Smooth muscle cell of the brain vasculature (primary cell): Measurements from ENCODE around the gene MDGA2.

ENCODE experiments used
- DNase-seq: peaks from one replicate; pipeline ENCODE4 v3.0.0-alpha.2; 2012; ENCODE audit warnings: low read depth, low spot score

MDGA2 gene

DNA sequence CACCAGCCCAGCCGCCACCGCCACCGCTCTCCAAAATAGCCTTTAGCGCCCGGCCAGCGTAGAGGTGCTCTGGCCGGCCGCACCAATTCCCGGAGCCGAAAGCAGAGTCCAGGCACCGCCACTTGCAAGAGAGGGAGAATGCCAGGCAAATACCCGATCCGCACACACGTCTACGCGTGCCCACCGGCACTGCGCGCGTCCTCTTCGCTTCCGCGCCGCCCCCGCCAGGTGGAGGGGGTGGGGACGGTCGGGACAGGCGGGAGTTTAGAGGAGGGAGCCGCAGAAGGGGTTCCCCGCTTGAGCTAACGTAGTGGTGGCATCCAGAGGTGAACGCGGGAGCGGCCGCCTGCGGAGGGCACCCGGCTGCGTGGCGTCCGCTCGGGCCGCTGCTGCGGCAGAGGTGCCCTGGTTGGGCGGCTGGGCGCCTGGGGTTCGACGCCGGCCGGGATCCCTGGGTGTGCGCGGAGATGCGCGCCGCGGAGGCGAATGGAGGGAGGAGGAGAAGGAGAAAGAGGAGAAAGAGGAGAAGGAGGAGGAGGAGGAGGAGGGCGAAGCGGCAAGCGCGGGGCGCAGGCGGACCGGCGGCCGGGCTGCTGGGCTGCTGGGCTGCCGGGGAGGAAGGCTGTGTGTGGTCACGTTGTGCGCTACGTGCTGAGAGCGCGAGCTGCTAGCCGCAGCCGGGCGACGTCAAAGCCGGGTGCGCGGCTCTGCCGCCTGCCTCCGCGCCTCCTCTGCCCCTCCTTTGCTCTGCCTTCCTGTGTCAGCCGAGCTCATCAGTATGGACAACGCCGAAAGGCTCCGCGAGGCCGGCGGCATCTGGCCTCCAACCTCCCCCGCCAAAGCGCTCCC lies at the start of gene MDGA2:
Gene MDGA2 (minus strand): TSS at position 140 of the 849 bp plus-strand sequence.
- no peak for DNase-seq

DNA sequence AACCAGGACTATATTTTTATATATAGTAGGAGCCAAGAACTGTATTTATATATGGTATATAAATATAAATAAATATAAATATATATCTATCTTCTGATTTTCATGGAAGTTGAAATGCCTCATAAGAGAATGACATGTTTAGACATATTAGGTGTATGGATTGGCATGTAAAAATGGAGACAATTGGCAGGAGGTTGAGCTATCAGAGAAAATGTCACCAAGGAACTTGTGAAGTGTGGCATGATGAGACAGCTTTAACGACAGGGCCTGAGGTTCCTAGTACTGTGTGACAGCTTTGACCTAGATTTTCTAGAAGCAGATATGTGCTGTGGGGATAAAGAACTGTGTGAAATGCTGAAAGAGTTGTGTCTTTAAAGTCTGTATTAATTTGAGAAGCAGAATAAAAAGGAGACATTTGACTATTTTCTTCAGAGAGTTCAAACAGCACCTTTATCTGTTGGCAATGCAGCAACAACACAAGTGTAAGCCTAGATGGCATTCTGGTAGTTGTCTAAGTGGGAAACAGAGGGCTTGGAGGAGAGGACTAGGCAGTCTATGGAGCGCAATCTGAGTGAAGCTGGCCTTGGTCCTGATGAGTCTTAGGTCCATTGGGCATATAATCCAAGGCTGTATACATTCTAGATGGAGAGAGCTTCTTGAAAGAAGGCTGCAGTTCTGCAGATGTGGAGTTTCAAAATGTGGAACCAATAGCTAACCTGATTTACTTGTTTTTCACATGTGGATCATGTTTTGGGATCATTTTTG lies 47.7 kb upstream of the MDGA2 start:
- DNase-seq = no peak

DNA sequence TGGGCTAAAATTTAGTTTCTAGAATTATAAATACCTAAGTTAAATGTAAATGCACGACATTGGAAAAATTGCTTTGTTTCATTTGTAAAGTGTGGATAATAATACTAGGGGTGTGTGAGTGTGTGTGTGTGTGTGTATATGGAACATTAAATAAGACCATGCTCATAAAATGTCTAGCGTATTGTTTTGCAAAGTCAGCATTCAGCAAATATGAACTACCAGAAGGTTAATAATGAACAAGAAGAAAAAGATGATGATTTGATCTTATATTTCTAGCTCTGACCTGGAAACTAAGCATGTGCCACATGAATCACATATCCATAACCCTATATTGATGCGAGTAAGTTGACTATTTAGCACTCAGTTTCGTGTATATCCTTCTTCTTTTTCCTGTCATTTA lies 44.9 kb upstream of the MDGA2 start:
- no peak for DNase-seq

DNA sequence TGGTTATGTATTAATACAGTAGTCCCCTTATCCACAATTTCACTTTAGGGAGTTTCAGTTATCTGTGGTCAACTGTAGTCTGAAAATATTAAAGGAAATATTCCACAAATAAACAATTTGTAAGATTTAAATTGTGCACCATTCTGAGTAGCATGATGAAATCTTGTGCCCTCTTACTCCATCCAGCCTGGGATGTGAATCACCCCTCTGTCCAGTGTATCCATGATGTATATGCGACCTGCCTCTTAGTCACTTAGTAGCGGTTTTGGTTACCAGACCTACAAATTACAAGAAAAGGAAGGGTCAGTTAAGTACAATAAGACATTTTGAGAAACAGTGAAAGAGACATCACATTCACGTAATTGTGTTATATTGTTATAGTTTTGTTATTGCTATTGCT lies 39.9 kb upstream of the MDGA2 start:
- DNase-seq = no peak

DNA sequence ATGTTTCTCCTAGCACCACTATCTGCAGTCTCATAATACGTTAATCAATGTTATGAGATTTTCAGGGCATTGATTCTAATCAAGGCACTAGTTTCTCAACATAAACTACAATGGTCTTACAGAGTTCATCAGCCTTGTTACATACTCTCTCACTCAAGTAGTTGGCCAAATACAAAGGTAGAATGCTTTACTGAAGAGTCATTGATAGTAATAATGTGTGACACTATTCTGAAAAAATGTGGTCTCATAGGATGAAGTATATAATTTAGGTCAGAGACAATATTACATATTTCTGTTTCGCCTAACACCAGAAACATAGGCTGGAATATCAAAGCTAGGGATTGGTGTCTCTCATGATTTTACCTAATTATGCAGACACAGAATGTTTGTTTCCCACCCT lies 35.2 kb upstream of the MDGA2 start:
- DNase-seq = no peak

DNA sequence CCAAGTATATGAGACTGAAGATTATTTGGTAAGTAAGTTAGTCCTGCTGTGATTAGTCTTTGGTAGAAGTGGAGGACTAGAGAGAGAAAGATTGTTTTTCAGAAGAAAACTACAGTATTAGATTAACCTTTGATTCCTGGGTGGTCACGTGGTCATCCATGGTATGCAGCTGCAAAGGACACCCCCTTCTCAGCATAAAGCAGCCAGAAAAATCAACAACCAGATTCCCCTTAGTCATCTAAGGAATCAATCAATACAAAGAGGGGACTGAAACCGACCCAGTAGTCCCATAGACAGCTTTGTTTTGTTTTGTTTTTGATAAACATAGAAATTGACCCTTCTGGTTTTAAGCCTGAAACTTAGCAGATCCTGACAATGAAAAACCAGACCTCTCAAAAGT lies 30.3 kb upstream of the MDGA2 start:
- no peak for DNase-seq

DNA sequence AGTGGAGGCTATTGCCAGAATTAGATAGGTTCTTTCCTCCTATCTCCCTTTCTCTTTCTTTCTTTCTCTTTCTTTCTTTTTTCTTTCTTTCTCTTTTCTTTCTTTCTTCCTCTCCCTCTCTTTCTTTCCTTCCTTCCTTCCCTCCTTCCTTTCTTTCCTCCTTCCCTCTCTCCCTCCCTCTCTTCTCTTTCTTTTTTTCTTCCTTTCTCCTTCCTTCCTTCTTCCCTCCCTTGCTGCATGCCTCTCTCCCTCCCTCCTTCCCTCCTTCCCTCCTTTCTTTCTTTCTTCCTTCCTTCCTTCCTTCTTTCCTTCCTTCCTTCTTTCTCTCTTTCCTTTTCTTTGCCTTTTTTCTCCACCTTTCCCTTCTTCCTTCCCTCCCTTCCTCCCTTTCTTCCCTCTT lies 16.4 kb upstream of the MDGA2 start:
- no peak for DNase-seq

DNA sequence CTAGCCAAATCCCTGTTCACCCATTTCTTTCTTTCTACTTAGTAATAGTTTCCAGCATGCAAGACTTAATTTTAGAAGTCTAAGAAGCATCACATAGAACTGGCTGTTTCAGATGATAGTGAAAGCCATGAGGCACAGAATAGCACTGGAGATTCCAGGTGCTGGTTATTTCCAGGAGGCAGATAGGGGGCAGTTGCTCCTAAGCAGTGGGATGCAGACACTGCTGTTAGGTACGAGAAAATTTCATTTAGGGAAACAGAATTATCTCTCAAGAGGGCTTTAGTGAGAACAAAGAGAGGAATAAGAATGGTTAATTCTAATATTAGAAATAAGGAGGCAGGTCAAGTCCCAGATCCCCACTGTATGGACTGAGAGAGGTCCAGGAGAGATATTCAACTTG lies 3.6 kb upstream of the MDGA2 start:
- DNase-seq = no peak

DNA sequence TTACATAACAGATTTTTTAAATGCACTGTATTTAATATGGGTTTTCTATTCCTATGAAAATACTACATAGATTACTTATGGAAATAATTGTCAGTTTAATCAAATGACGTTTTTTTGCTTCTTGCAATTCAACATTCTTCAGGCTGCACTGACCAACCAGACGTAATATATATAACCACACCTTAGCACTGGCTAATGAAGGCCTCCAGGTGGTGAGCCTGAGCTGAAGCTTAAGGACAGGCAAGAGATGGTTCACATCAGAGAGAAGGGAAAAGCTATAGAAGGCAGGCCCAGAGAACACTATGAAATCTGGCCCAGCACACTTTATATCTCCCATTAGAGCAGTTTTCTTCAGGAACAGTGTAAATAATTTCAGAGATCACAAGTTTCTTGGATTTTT lies 2.8 kb upstream of the MDGA2 start:
- DNase-seq = no peak

DNA sequence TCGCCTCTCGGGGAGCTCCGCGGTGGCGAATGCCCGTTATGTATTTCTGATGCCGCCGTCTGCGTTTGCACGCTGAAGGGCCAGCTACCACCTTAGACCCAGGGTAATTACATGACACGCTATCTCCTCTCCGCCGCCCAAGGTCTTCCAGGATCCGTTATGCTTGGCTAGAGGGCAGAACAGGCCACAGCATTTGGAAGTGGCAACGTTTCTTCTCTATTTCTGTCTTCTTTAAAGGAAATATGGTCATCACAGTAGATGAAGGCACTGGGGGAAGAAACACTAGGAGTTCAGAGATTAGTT lies 861 bp upstream of the MDGA2 start:
- no peak for DNase-seq

DNA sequence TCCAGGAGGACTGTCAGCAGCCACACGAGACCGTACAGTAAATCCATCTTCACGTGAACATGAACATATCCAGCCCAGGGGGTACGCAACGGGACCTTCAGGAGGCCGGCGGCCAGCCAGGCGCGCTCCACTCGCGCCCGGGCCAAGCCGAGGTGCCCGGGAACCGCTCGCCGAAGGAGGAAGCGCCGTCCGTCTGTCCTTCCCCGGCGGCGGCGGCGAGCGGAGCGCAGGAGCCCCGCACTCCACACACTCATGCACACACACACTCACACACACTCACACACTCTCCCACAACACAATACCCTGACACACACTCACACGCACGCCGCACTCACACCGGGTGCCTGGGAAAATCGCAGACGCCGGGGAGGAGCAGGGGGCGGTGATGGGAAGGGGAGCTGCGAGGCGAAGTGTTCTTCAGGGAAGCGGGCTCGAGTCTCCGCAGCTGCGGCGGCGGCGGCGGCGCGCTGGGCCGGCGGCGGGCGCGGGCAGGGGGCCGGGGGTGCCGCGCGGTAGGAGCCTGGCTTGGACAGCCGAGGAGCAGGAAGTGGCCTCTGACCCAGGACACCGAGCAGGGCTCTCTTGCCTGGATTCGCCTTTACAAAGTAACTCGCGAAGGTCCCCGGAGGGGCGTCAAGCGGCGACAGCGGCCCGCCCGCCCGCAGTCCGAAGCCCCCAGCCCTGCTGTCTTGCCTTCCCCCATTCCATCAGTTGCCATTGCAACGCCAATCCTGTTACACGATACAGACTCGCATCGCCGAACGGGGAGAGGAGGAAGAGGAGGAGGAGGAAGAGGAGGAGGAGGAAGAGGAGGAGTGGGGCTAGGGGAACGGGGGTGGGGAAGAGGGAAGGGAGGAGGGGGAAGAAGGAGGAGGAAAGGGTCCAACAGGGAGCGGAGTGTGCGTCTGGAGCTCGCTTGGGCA lies 601 bp downstream of the MDGA2 start:
- DNase-seq = no peak

DNA sequence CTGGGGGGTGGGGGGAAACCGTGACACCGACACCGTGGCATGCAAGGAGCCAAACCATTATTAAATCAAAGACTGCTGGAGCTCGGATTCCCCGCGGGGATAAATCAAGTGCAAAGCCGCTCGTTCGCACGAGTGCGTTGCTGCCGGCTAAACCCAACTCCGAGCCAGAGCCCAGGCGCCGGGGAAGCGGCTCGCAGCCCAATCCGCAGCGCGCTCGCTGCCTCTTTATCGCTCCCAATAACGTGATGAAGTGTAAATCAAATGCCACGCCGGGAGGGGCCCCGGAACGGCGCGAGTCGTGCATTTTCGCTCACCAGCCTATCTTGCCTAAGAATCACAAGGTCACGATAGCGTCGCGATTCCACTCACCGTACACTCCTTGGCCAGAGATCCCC lies 1.3 kb downstream of the MDGA2 start:
- DNase-seq = no peak

DNA sequence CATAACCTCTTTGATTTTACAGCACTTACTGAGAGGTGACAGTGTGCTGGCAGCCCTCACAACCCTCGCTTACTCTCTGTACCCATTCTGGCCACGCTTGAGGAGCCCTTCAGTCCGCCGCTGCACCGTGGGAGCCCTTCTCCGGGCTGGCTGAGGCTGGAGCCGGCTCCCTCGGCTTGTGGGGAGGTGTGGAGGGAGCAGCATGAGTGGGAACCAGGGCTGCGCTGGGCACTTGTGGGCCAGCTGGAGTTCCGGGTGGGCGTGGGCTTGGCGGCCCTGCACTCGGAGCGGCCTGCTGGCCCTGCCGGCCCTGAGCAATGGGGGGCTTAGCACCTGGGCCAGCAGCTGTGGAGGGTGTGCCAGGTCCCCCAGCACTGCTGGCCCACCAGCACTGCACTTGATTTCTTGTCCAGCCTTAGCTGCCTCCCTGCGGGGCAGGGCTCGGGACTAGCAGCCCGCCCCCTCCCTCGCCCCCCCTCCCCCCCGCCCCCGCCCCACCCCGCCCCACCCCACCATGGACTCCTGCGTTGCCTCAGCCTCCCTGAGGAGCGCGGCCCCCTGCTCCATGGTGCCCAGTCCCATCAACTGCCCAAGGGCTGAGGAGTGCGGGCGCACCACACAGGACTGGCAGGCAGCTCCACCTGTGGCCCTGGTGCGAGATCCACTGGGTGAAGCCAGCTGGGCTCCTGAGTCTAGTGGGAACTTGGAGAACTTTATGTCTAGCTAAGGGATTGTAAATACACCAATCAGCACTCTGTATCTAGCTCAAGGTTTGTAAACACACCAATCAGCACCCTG lies 9.9 kb downstream of the MDGA2 start:
- no peak for DNase-seq

DNA sequence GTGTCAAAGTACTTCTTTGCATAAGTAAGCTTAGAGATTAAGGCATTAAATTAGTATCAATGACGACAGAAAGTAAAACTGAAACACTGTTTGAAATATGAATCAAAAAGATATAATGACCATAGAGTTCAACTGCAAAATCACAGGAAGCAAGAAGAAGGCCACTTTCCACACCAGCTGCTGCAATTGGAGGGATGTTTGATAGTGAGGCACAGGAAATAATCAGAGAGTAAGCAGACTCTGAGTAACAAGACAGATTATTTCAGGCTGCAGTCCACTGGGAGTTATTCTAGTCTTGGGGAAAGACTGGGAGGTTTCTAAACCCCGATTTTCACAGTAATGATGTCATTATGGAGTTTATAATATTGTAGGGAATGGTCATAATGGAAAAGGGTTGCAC lies 12.9 kb downstream of the MDGA2 start:
- DNase-seq = no peak

DNA sequence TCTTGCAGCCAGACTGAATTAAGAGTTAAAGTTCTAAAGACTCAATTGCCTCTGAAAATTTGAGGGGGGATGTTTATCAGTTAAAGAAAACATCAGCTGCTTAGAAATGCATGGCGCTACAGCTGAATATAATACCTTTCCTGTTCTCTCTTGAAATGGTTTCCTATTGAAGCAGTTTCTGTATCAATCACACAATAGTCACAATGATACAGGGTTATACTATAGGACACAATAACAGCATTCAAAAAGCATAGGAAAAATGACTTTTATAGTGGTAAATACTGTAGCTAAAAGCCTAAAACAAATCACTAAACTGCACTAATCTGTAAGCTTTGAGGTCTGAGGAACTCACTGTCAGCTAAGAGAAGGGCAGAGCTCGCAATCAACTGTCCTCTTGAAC lies 15.2 kb downstream of the MDGA2 start:
- DNase-seq = no peak

DNA sequence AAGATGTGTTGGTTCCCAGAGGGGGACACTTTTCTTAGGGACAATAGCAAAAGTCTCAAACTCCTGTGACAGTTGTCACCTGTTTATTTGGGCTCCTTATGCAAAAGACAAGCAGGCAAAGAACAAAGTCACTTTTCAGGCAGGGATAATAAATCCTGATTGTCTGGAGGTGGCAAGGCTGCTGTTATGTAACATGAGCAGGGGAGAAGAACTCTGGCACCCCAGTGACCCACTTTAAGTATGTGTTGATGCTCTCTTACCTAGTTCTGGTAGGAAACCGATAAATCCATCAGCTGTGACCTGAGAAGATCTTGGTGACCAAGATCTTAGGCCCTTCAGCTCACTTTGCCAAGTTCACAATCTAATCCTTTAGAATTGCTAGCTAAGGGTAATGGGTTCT lies 17.4 kb downstream of the MDGA2 start:
- DNase-seq = no peak

DNA sequence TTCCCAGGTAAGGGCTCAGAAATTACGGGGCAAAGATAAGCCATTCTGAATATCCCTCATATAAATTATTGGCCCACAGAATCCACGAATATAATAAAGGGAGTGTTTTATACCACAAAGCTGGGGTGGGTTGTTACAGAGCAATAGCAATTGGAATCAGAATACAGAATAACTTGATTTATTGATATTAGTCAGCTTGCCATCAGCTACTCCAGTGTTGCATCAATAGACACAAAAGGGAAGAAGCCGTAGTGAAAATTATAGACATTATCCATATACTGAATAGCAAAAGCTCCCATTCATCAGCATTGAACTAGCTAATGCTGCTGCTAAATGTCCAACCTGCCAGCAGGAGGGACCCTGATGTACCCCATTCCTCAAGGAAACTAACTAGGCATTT lies 18.3 kb downstream of the MDGA2 start:
- no peak for DNase-seq

DNA sequence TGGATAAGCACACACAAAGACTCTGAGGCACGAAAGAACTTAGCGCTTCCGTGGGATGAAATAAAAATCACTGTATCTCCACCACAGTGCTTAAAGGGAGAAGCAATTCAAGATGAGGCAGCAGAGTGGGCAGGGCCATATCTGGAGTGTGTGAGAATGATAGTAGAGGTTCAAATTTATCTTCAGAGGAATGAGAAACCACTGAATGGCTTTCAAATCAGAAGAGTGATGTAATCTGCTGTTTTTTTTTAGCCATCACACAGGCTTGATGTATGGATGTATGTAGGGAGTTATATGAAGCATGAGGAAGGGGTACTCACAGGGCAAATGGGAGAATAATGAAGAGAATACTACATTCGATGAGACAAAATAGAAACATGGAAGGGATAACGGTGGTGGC lies 24.1 kb downstream of the MDGA2 start:
- no peak for DNase-seq

DNA sequence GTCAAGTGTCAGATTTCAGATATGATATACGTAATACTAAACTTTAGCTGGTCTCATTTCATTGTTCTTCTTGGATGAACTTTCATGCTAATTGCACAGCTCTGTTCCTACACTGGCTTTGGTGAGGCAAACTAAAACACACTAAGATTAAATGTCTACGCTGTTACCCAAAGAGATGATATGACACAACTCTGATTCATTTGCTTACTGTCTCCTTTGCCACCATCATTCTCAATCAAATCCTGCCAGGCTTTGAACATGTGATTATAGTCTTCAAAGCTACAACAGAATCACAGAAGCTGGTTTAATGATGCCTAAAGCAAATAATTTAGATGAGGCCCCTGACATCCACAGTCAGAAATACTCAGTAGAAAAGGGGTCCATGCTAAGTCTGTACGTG lies 37.7 kb downstream of the MDGA2 start:
- DNase-seq = no peak

DNA sequence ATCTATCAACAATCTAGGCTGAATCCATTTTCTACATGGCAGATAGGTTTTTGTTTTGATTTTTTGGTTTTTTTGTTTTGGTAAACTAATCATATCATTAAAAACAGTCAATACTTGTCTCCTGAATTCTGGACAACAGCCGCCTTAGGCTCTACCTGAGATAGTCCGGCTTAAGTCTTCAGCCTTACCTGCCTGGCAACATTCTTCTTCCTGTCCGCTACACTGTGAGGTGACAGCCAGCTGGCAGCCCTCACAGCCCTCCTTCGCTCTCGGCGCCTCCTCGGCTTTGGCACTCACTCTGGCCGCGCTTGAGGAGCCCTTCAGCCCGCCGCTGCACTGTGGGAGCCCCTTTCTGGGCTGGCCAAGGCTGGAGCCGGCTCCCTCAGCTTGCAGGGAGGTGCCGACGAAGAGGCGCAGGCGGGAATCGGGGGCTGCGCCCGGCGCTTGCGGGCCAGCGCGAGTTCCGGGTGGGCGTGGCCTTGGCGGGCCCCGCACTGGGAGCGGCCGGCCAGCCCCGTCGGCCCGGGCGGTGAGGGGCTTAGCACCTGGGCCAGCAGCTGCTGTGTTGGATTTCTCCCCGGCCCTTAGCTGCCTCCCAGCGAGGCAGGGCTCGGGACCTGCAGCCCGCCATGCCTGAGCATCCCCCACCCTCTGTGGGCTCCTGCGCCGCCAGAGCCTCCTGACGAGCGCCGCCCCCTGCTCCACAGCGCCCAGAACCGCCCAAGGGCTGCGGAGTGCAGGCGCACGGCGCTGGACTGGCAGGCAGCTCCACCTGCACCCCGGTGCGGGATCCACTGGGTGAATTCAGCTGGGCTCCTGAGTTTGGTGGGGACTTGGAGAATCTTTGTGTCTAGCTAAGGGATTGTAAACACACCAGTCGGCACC lies 49.0 kb downstream of the MDGA2 start:
- DNase-seq = no peak
